Activated naive CD8-positive, alpha-beta T cell treated with anti-CD3 and anti-CD28 coated beads, Interleukin-2, amount 50 U/mL, for 24 hours (primary cell): ENCODE data around the gene OR2B3.

ENCODE experiments used
- ATAC-seq: fragments of 150-1000 bp; cut with Tn5 transposase; one replicate; pipeline ENCODE4 v1.10.0; 2021
- DNase-seq: peaks from one replicate; pipeline ENCODE4 v3.0.0; 2021
- H3K27ac Mint-ChIP-seq: one replicate; pipeline ENCODE4 v1.8.0; 2021; ENCODE audit warnings: mild to moderate bottlenecking, mixed read lengths
- H3K27me3 Mint-ChIP-seq: one replicate; pipeline ENCODE4 v1.8.0; 2021; ENCODE audit warnings: mixed read lengths
- H3K36me3 Mint-ChIP-seq: one replicate; pipeline ENCODE4 v1.8.0; 2021; ENCODE audit warnings: low read depth, mixed read lengths
- H3K4me1 Mint-ChIP-seq: one replicate; pipeline ENCODE4 v1.8.0; 2021; ENCODE audit warnings: mixed read lengths
- H3K4me3 Mint-ChIP-seq: one replicate; pipeline ENCODE4 v1.8.0; 2021; ENCODE audit warnings: mild to moderate bottlenecking, moderate library complexity, mixed read lengths
- H3K9me3 Mint-ChIP-seq: one replicate; pipeline ENCODE4 v1.8.0; 2021; ENCODE audit warnings: mixed read lengths

The OR2B3 gene

DNA sequence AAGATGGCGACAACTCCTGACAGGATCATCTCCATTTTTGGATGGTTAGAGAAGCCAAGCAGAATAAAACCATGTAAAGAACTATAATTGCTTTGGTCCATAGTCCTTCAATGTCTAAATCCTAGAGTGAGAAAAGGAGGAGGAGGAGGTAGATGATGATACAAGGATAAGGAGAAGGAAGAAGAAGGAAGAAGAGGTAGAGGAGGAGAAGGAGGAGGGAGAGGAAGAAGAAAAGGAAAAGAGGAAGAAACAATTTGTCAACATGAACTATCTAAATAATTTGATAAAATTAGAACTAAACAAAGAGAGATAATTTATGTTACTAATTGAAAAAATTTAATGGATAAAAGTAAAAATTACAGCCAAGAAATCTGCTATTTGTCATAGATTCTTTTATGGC lies 42.0 kb downstream of the OR2B3 start, which contains the start of gene OR2W1:
TSS of gene OR2W1 (minus strand) at position 101 of the 400 bp plus-strand sequence. CDS start at position 101, 0 bp downstream.
- Mint-ChIP-seq H3K9me3 (peaks cover 5% of the 10 kb centered on the region), H3K4me1 (no peaks in the 10 kb centered on the region), H3K36me3 (no peaks in the 10 kb centered on the region), H3K27ac (no peak within 1 kb of the TSS), H3K4me3 (no peak within 1 kb of the TSS), H3K27me3 (peaks cover 41% of the 10 kb centered on the region)
- DNase-seq, result no peak
- ATAC-seq, result no peak
